ENCODE measurements around the gene MALAT1.
"Not testable (repeated sequence)": the region's sequence is repeated elsewhere in the genome, so short reads cannot be mapped to it uniquely, and the experiment has no call there.

MALAT1 gene

GRCh38 chr11:65521777-65522521 is 23.1 kb downstream of the MALAT1 start:
- DNase-seq (ENCODE audit: low read depth) = peak; percentile 92

- DNase-seq (ENCODE audit: low read depth) = peak; percentile 95
These were observed 24.1 kb downstream of the MALAT1 start for GRCh38 chr11:65522718-65523630.

GRCh38 chr11:65523631-65523968 is 24.8 kb downstream of the MALAT1 start:
- not testable (repeated sequence) for DNase-seq (ENCODE audit: low read depth)

- DNase-seq (ENCODE audit: low read depth) = peak; percentile 79
These were observed 25.3 kb downstream of the MALAT1 start for GRCh38 chr11:65524014-65524740.

- no peak for DNase-seq (ENCODE audit: low read depth)
These were observed 26.1 kb downstream of the MALAT1 start, which contains the start of gene SCYL1 for GRCh38 chr11:65524741-65525545. Gene SCYL1 (plus strand): TSS chr11:65525083. CDS start chr11:65525154, 71 bp downstream.

GRCh38 chr11:65525546-65526480 is 27.0 kb downstream of the MALAT1 start:
- DNase-seq (ENCODE audit: low read depth) = no peak

- no peak for DNase-seq (ENCODE audit: low read depth)
These were observed 27.9 kb downstream of the MALAT1 start for GRCh38 chr11:65526744-65527143.

- no peak for DNase-seq (ENCODE audit: low read depth)
These were observed 30.0 kb downstream of the MALAT1 start for GRCh38 chr11:65528819-65529350.

- DNase-seq (ENCODE audit: low read depth) = no peak
These were observed 30.8 kb downstream of the MALAT1 start for GRCh38 chr11:65529475-65530156.

- no peak for DNase-seq (ENCODE audit: low read depth)
These were observed 31.3 kb downstream of the MALAT1 start for GRCh38 chr11:65530157-65530496.

GRCh38 chr11:65532388-65533064 is 33.7 kb downstream of the MALAT1 start:
- DNase-seq (ENCODE audit: low read depth) = no peak

GRCh38 chr11:65535102-65535501 is 36.3 kb downstream of the MALAT1 start:
- DNase-seq (ENCODE audit: low read depth) = no peak

GRCh38 chr11:65536412-65537295 is 37.8 kb downstream of the MALAT1 start:
- DNase-seq (ENCODE audit: low read depth) = no peak

- DNase-seq (ENCODE audit: low read depth) = no peak
These were observed 38.4 kb downstream of the MALAT1 start for GRCh38 chr11:65537296-65537597.

GRCh38 chr11:65537620-65538231 is 38.9 kb downstream of the MALAT1 start:
- DNase-seq (ENCODE audit: low read depth) = no peak

GRCh38 chr11:65538232-65538914 is 39.5 kb downstream of the MALAT1 start:
- DNase-seq (ENCODE audit: low read depth) = no peak
